Parathyroid adenoma (tissue), 2 donors: ENCODE data around the gene RTKN.

Source experiments
- H2AFZ ChIP-seq: fragments of 300-600 bp; sonication (generic); one replicate; pipeline ENCODE4 v1.7.0; 2017; ENCODE audit warnings: antibody characterized with exemption, mild to moderate bottlenecking
- H3K27ac ChIP-seq: fragments of 300-600 bp; sonication (generic); one replicate; pipeline ENCODE4 v1.7.0; 2017
- H3K27me3 ChIP-seq: fragments of 300-600 bp; sonication (generic); one replicate; pipeline ENCODE4 v1.7.0; 2017; ENCODE audit warnings: low read length; ENCODE audit not compliant: control insufficient read depth, insufficient read depth
- H3K36me3 ChIP-seq: fragments of 300-600 bp; sonication (generic); one replicate; pipeline ENCODE4 v1.7.0; 2017; ENCODE audit warnings: low read length; ENCODE audit not compliant: control insufficient read depth, insufficient read depth
- H3K4me1 ChIP-seq: fragments of 300-600 bp; sonication (generic); one replicate; pipeline ENCODE4 v1.7.0; 2017; ENCODE audit warnings: control low read depth
- H3K4me2 ChIP-seq: fragments of 300-600 bp; sonication (generic); one replicate; pipeline ENCODE4 v1.7.0; 2017; ENCODE audit warnings: low read length
- H3K4me3 ChIP-seq: fragments of 300-600 bp; sonication (generic); one replicate; pipeline ENCODE4 v1.7.0; 2017; ENCODE audit warnings: low read depth, low read length
- H3K79me2 ChIP-seq: fragments of 300-600 bp; sonication (generic); one replicate; pipeline ENCODE4 v1.7.0; 2017; ENCODE audit warnings: control low read depth
- H3K9ac ChIP-seq: fragments of 300-600 bp; sonication (generic); one replicate; pipeline ENCODE4 v1.7.0; 2017; ENCODE audit warnings: mild to moderate bottlenecking
- H3K9me3 ChIP-seq: fragments of 300-600 bp; sonication (generic); one replicate; pipeline ENCODE4 v1.7.0; 2017; ENCODE audit warnings: low read length; ENCODE audit not compliant: control insufficient read depth
- CTCF ChIP-seq: fragments of 300-600 bp; sonication (generic); IDR thresholded peaks from one replicate; pipeline ENCODE4 v1.7.0; 2017; ENCODE audit warnings: antibody characterized with exemption, mild to moderate bottlenecking
- donor health status: primary hyperparathyroidism.

Gene RTKN

GRCh38 chr2:74396149-74396548, 45.6 kb downstream of the RTKN start:
- Histone ChIP-seq H2AFZ (no peak overlapping the region), H3K36me3 (no peaks in the 10 kb centered on the region), H3K9ac (no peak overlapping the region), H3K4me2 (no peak overlapping the region), H3K27me3 (no peaks in the 10 kb centered on the region), H3K79me2 (peaks cover 14% of the 10 kb centered on the region), H3K9me3 (no peaks in the 10 kb centered on the region), H3K4me1 (no peaks in the 10 kb centered on the region), H3K4me3 (no peak overlapping the region), H3K27ac (no peak overlapping the region)
- no peak for TF ChIP-seq CTCF

- TF ChIP-seq CTCF, result no peak
- H3K9ac ChIP-seq, result no peak overlapping the region
- no peak overlapping the region for H3K27ac ChIP-seq
- no peaks in the 10 kb centered on the region for H3K36me3 ChIP-seq
- no peaks in the 10 kb centered on the region for H3K27me3 ChIP-seq
- no peak overlapping the region for H3K4me3 ChIP-seq
- H3K9me3 ChIP-seq, result no peaks in the 10 kb centered on the region
- no peak overlapping the region for H2AFZ ChIP-seq
- peaks cover 38% of the 10 kb centered on the region for H3K79me2 ChIP-seq
- H3K4me2 ChIP-seq, result no peak overlapping the region
- H3K4me1 ChIP-seq, result peaks cover 9% of the 10 kb centered on the region
These were observed 48.2 kb downstream of the RTKN start for GRCh38 chr2:74393525-74393924.

GRCh38 chr2:74392449-74392743, 49.3 kb downstream of the RTKN start:
- no peak overlapping the region for H3K9ac ChIP-seq
- no peaks in the 10 kb centered on the region for H3K36me3 ChIP-seq
- H3K4me3 ChIP-seq, result peak overlapping the region; percentile 81
- H3K79me2 ChIP-seq, result peaks cover 46% of the 10 kb centered on the region
- no peaks in the 10 kb centered on the region for H3K27me3 ChIP-seq
- peak overlapping the region; percentile 97 for H3K4me2 ChIP-seq
- peaks cover 11% of the 10 kb centered on the region for H3K4me1 ChIP-seq
- peak overlapping the region; percentile 85 for H2AFZ ChIP-seq
- peak overlapping the region; percentile 96 for H3K27ac ChIP-seq
- TF ChIP-seq CTCF, result no peak
- no peaks in the 10 kb centered on the region for H3K9me3 ChIP-seq

- H3K79me2 ChIP-seq, result peaks cover 51% of the 10 kb centered on the region
- peak; percentile 99 for TF ChIP-seq CTCF
- H3K36me3 ChIP-seq, result no peaks in the 10 kb centered on the region
- H3K9me3 ChIP-seq, result no peaks in the 10 kb centered on the region
- peak overlapping the region; percentile 81 for H3K4me3 ChIP-seq
- no peaks in the 10 kb centered on the region for H3K27me3 ChIP-seq
- H3K4me2 ChIP-seq, result peak overlapping the region; percentile 97
- H3K27ac ChIP-seq, result peak overlapping the region; percentile 96
- peaks cover 11% of the 10 kb centered on the region for H3K4me1 ChIP-seq
- H3K9ac ChIP-seq, result peak overlapping the region; percentile 58
- peak overlapping the region; percentile 85 for H2AFZ ChIP-seq
These were observed 49.9 kb downstream of the RTKN start for GRCh38 chr2:74391580-74392448.

GRCh38 chr2:74391209-74391579, 50.5 kb downstream of the RTKN start:
- peak overlapping the region; percentile 81 for H3K4me3 ChIP-seq
- peak overlapping the region; percentile 85 for H2AFZ ChIP-seq
- peak overlapping the region; percentile 97 for H3K4me2 ChIP-seq
- TF ChIP-seq CTCF, result no peak
- peaks cover 56% of the 10 kb centered on the region for H3K79me2 ChIP-seq
- peak overlapping the region; percentile 96 for H3K27ac ChIP-seq
- peak overlapping the region; percentile 58 for H3K9ac ChIP-seq
- H3K36me3 ChIP-seq, result no peaks in the 10 kb centered on the region
- H3K9me3 ChIP-seq, result no peaks in the 10 kb centered on the region
- H3K27me3 ChIP-seq, result no peaks in the 10 kb centered on the region
- H3K4me1 ChIP-seq, result peaks cover 17% of the 10 kb centered on the region
